HepG2 (cell line): ENCODE measurements around the gene KARS1. TPM values are rescaled to one million over a fixed set of nuclear protein-coding genes. Genes with fewer than 3 reads are reported as not detected.
A peak's percentile ranks its signal among the peaks of the same experiment; 100 is the strongest.

Experiments
- AFF4 ChIP-seq: sonication (generic); formaldehyde crosslinking; IDR thresholded peaks from 2 replicates; pipeline ENCODE4 v1.4.0; 2020; ENCODE audit warnings: missing genetic modification reagents
- ATF1 ChIP-seq: IDR thresholded peaks from 2 replicates; pipeline ENCODE4 v1.6.1; 2016; ENCODE audit warnings: mild to moderate bottlenecking, control low read depth
- CBX5 ChIP-seq: sonication (generic); formaldehyde crosslinking; IDR thresholded peaks from 2 replicates; pipeline ENCODE4 v1.4.0; 2020; ENCODE audit warnings: missing genetic modification reagents, borderline replicate concordance
- FOSL2 ChIP-seq: sonication (generic); formaldehyde crosslinking; IDR thresholded peaks from 2 replicates; pipeline ENCODE4 v1.4.0; 2020; ENCODE audit warnings: missing genetic modification reagents
- FOXJ3 ChIP-seq: sonication (generic); formaldehyde crosslinking; IDR thresholded peaks from 2 replicates; pipeline ENCODE4 v1.4.0; 2020; ENCODE audit warnings: missing genetic modification reagents, mild to moderate bottlenecking, borderline replicate concordance
- JUND ChIP-seq: sonication (generic); formaldehyde crosslinking; IDR thresholded peaks from 2 replicates; pipeline ENCODE4 v1.8.0; 2022; ENCODE audit warnings: mild to moderate bottlenecking, missing genetic modification reagents
- PHF21A ChIP-seq: sonication (generic); formaldehyde crosslinking; IDR thresholded peaks from 2 replicates; pipeline ENCODE4 v1.5.0; 2020; ENCODE audit warnings: mild to moderate bottlenecking, missing genetic modification reagents
- PHF8 ChIP-seq: sonication (generic); formaldehyde crosslinking; IDR thresholded peaks from 2 replicates; pipeline ENCODE4 v1.5.0; 2020; ENCODE audit warnings: missing genetic modification reagents
- POLR2AphosphoS2 ChIP-seq: IDR thresholded peaks from 2 replicates; pipeline ENCODE4 v1.6.1; 2011; ENCODE audit warnings: low read depth, low read length, improper control_type of control experiment
- SP1 ChIP-seq, 2 experiments: fragments of 450-650 bp in 1 of 2; sonication (generic) in 1 of 2; formaldehyde crosslinking in 1 of 2; IDR thresholded peaks; 2 replicates each; pipeline versions ENCODE4 v1.4.0 to v1.6.1; 2016 to 2020; ENCODE audit warnings: missing genetic modification reagents in 1 of 2
- ZNF572 ChIP-seq: sonication (generic); formaldehyde crosslinking; IDR thresholded peaks from 2 replicates; pipeline ENCODE4 v1.5.1; 2020; ENCODE audit warnings: mild to moderate bottlenecking, missing genetic modification reagents
- ZSCAN25 ChIP-seq: sonication (generic); formaldehyde crosslinking; IDR thresholded peaks from 2 replicates; pipeline ENCODE4 v1.8.0; 2022; ENCODE audit warnings: mild to moderate bottlenecking, missing genetic modification reagents
- polyA plus RNA-seq, 8 experiments: library from polyadenylated mRNA; depleted of rRNA in 3 of 8; stranded (reverse) in 7 of 8; unstranded in 1 of 8; fragments of >200 nt; fragmentation: Illumina TruSeq in 4 of 8; extraction: Trizol in 4 of 8; gene quantifications; 2 replicates each; pipeline versions ENCODE4 v1.2.1 to v1.2.3, GENCODE V29; 2011 to 2016; ENCODE audit warnings: low read depth in 4 of 8, missing spikeins in 1 of 8, mixed read lengths in 1 of 8; ENCODE audit not compliant: insufficient read depth in 1 of 8
- total RNA-seq, 5 experiments: library from RNA; depleted of rRNA; stranded (reverse); fragments of >200 nt; fragmentation: Illumina TruSeq; extraction: Trizol; gene quantifications; 2 replicates each; pipeline ENCODE4 v1.2.3, GENCODE V29; 2016; ENCODE audit warnings: low read depth in 1 of 5
- TF ChIP-seq, protein P1 (sequence below): sonication (generic); formaldehyde crosslinking; IDR thresholded peaks from one replicate; pipeline ENCODE4 v1.5.1; 2020; ENCODE audit warnings: mild to moderate bottlenecking, missing genetic modification reagents; ENCODE audit errors: not compliant biosample characterization
- TF ChIP-seq, protein P2 (sequence below): sonication (generic); formaldehyde crosslinking; IDR thresholded peaks from 2 replicates; pipeline ENCODE4 v1.5.0; 2020; ENCODE audit warnings: mild to moderate bottlenecking, missing genetic modification reagents, borderline replicate concordance

Gene KARS1
- total and polyA plus RNA-seq, 2 of the 13 experiments (the other 11 are each of a cell fraction or from before 2014, with no cell fraction given): 141 to 276 TPM

DNA sequence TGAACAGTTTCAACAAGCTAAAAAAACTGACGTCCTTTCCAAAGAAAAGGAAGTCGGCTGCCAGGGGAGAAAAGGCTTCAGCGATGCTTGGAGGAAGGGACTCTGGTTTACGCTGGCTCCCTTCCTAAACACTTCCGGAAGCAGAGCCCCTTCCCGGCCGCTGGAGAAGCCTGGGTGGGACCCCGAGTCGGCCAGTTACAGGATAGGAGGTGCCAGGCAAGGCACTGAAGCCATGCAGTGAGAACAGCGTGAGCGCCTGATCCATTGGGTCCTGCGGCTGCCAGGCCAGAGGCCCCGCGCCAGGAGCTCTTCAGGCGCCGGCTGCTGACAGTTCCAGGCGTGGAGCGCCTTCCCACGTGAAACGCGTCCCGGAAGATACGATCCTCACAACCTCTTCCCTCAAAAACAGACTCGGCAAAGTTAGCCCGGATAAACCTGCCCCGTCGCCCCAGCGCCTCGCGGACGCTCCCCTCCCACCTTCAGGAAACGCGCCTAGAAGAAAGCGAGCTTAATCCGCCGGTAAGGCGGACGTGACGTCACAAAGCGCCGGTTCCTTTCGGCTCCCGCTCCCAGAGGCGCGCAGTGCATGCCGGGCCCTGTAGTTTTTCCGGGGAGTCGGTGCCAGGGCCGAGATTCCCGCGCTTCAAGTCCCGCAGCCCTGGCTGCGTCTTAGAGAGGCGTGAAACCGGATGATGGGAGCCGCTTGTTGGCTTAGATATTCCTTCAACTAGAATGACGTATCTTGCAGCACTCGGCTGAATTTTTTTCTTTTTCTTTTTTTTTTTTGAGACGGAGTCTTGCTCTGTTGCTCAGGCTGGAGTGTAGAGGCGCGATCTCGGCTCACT lies 24.5 kb downstream of the KARS1 start, which contains the start of gene ADAT1 (continued):
- TF ChIP-seq SP1 (IDR thresholded peaks at IDR 0.05) (peak; percentile 71; the same call in 1 of the 2 replicates), SP1 (CRISPR knock-in tag; IDR thresholded peaks at IDR 0.05) (0 out of 2 replicates have a peak, but pooled peaks have one; percentile 48), FOSL2 (CRISPR knock-in tag) (peak; percentile 64), PHF21A (CRISPR knock-in tag) (peak; percentile 74; the same call in 1 of the 2 replicates), JUND (CRISPR knock-in tag) (peak; percentile 39; the same call in 1 of the 2 replicates), PHF8 (CRISPR knock-in tag) (peak; percentile 96), POLR2AphosphoS2 (peak; percentile 82; the same call in 1 of the 2 replicates), FOXJ3 (CRISPR knock-in tag) (peak; percentile 16; the same call in 1 of the 2 replicates), ATF1 (CRISPR knock-in tag) (peak; percentile 96), ZNF572 (peak; percentile 90; the same call in 1 of the 2 replicates), AFF4 (CRISPR knock-in tag) (no peak), CBX5 (CRISPR knock-in tag) (peak; percentile 78; the same call in 1 of the 2 replicates), ZSCAN25 (no peak)
- TF ChIP-seq, protein P1, sequence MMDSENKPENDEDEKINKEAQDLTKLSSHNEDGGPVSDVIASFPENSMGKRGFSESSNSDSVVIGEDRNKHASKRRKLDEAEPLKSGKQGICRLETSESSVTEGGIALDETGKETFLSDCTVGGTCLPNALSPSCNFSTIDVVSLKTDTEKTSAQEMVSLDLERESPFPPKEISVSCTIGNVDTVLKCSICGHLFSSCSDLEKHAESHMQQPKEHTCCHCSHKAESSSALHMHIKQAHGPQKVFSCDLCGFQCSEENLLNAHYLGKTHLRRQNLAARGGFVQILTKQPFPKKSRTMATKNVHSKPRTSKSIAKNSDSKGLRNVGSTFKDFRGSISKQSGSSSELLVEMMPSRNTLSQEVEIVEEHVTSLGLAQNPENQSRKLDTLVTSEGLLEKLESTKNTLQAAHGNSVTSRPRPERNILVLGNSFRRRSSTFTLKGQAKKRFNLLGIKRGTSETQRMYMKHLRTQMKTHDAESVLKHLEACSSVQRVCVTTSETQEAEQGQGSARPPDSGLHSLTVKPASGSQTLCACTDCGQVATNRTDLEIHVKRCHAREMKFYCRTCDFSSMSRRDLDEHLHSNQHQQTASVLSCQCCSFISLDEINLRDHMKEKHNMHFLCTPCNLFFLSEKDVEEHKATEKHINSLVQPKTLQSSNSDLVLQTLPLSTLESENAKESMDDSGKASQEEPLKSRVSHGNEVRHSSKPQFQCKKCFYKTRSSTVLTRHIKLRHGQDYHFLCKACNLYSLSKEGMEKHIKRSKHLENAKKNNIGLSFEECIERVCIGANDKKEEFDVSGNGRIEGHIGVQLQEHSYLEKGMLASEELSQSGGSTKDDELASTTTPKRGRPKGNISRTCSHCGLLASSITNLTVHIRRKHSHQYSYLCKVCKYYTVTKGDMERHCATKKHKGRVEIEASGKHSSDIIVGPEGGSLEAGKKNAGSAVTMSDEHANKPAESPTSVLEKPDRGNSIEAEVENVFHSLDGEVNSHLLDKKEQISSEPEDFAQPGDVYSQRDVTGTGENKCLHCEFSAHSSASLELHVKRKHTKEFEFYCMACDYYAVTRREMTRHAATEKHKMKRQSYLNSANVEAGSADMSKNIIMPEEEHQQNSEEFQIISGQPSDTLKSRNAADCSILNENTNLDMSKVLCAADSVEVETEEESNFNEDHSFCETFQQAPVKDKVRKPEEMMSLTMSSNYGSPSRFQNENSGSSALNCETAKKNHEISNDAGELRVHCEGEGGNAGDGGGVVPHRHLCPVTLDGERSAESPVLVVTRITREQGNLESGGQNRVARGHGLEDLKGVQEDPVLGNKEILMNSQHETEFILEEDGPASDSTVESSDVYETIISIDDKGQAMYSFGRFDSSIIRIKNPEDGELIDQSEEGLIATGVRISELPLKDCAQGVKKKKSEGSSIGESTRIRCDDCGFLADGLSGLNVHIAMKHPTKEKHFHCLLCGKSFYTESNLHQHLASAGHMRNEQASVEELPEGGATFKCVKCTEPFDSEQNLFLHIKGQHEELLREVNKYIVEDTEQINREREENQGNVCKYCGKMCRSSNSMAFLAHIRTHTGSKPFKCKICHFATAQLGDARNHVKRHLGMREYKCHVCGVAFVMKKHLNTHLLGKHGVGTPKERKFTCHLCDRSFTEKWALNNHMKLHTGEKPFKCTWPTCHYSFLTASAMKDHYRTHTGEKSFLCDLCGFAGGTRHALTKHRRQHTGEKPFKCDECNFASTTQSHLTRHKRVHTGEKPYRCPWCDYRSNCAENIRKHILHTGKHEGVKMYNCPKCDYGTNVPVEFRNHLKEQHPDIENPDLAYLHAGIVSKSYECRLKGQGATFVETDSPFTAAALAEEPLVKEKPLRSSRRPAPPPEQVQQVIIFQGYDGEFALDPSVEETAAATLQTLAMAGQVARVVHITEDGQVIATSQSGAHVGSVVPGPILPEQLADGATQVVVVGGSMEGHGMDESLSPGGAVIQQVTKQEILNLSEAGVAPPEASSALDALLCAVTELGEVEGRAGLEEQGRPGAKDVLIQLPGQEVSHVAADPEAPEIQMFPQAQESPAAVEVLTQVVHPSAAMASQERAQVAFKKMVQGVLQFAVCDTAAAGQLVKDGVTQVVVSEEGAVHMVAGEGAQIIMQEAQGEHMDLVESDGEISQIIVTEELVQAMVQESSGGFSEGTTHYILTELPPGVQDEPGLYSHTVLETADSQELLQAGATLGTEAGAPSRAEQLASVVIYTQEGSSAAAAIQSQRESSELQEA (CRISPR knock-in tag): peak; percentile 78
- TF ChIP-seq, protein P2, sequence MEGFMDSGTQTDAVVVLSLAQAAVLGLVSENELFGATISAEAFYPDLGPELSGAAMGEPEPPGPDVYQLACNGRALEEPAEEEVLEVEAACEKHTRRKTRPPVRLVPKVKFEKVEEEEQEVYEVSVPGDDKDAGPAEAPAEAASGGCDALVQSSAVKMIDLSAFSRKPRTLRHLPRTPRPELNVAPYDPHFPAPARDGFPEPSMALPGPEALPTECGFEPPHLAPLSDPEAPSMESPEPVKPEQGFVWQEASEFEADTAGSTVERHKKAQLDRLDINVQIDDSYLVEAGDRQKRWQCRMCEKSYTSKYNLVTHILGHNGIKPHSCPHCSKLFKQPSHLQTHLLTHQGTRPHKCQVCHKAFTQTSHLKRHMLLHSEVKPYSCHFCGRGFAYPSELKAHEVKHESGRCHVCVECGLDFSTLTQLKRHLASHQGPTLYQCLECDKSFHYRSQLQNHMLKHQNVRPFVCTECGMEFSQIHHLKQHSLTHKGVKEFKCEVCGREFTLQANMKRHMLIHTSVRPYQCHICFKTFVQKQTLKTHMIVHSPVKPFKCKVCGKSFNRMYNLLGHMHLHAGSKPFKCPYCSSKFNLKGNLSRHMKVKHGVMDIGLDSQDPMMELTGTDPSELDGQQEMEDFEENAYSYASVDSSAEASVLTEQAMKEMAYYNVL (CRISPR knock-in tag): no peak
